ENCODE results near the gene CCDC88A.
A peak's percentile ranks its signal among the peaks of the same experiment; 100 is the strongest.
"Not testable (repeated sequence)": the region's sequence is repeated elsewhere in the genome, so short reads cannot be mapped to it uniquely, and the experiment has no call there.

CCDC88A gene

GRCh38 chr2:55301277-55301676, 118.4 kb downstream of the CCDC88A start:
- no peak for DNase-seq (ENCODE audit: low read depth)

- no peak for DNase-seq (ENCODE audit: low read depth)
These were observed 123.3 kb downstream of the CCDC88A start for GRCh38 chr2:55296393-55296792.

GRCh38 chr2:55283083-55283482, 136.6 kb downstream of the CCDC88A start:
- DNase-seq (ENCODE audit: low read depth) = no peak

- peak; percentile 74 for DNase-seq (ENCODE audit: low read depth)
These were observed 137.3 kb downstream of the CCDC88A start for GRCh38 chr2:55282110-55282917.

GRCh38 chr2:55280851-55281546, 138.7 kb downstream of the CCDC88A start:
- DNase-seq (ENCODE audit: low read depth) = not testable (repeated sequence)

- not testable (repeated sequence) for DNase-seq (ENCODE audit: low read depth)
These were observed 139.7 kb downstream of the CCDC88A start for GRCh38 chr2:55279859-55280424.

- not testable (repeated sequence) for DNase-seq (ENCODE audit: low read depth)
These were observed 140.3 kb downstream of the CCDC88A start for GRCh38 chr2:55279214-55279835.

GRCh38 chr2:55277310-55277709, 142.3 kb downstream of the CCDC88A start:
- no peak for DNase-seq (ENCODE audit: low read depth)

- DNase-seq (ENCODE audit: low read depth) = not testable (repeated sequence)
These were observed 145.3 kb downstream of the CCDC88A start for GRCh38 chr2:55274346-55274745.

- no peak for DNase-seq (ENCODE audit: low read depth)
These were observed 150.0 kb downstream of the CCDC88A start for GRCh38 chr2:55269645-55269990.

GRCh38 chr2:55268907-55269644, 150.6 kb downstream of the CCDC88A start, which contains the start of gene MTIF2:
MTIF2 (minus strand) TSS chr2:55269231; CDS start chr2:55263858, 5,373 bp downstream.
- DNase-seq (ENCODE audit: low read depth) = peak; percentile 71

- no peak for DNase-seq (ENCODE audit: low read depth)
These were observed 151.3 kb downstream of the CCDC88A start for GRCh38 chr2:55268288-55268906.

- not testable (repeated sequence) for DNase-seq (ENCODE audit: low read depth)
These were observed 160.1 kb downstream of the CCDC88A start for GRCh38 chr2:55259586-55259985.

- no peak for DNase-seq (ENCODE audit: low read depth)
These were observed 166.8 kb downstream of the CCDC88A start for GRCh38 chr2:55252832-55253231.

GRCh38 chr2:55247025-55247424, 172.6 kb downstream of the CCDC88A start:
- no peak for DNase-seq (ENCODE audit: low read depth)

- no peak for DNase-seq (ENCODE audit: low read depth)
These were observed 174.2 kb downstream of the CCDC88A start for GRCh38 chr2:55245411-55245810.

GRCh38 chr2:55242617-55243016, 177.0 kb downstream of the CCDC88A start:
- DNase-seq (ENCODE audit: low read depth) = no peak

GRCh38 chr2:55241582-55241981, 178.1 kb downstream of the CCDC88A start:
- not testable (repeated sequence) for DNase-seq (ENCODE audit: low read depth)

- no peak for DNase-seq (ENCODE audit: low read depth)
These were observed 179.9 kb downstream of the CCDC88A start for GRCh38 chr2:55239656-55240222.
